Central memory CD8-positive, alpha-beta T cell (primary cell): ENCODE measurements around the gene MCAT.
A peak's percentile ranks its signal among the peaks of the same experiment; 100 is the strongest.

ENCODE experiments used
- ATAC-seq: fragments of 150-1000 bp; cut with Tn5 transposase; replicated peaks from 2 replicates; pipeline ENCODE4 v1.10.0; 2022; ENCODE audit warnings: mild to moderate bottlenecking, moderate FRiP score, moderate number of reproducible peaks; ENCODE audit not compliant: poor library complexity, severe bottlenecking; ENCODE audit errors: extremely low read depth
- DNase-seq, 2 donors: peaks; one replicate each; pipeline ENCODE4 v3.0.0; 2021; ENCODE audit warnings: low spot score in 2 of 2
- H3K27ac Mint-ChIP-seq: one replicate; pipeline ENCODE4 v1.8.0; 2022; ENCODE audit warnings: low read depth, mild to moderate bottlenecking, moderate library complexity, mixed read lengths
- H3K27me3 Mint-ChIP-seq: one replicate; pipeline ENCODE4 v1.8.0; 2022; ENCODE audit warnings: mixed read lengths
- H3K36me3 Mint-ChIP-seq: one replicate; pipeline ENCODE4 v1.8.0; 2022; ENCODE audit warnings: mild to moderate bottlenecking, moderate library complexity, mixed read lengths; ENCODE audit not compliant: insufficient read depth
- H3K4me1 Mint-ChIP-seq: one replicate; pipeline ENCODE4 v1.8.0; 2022; ENCODE audit warnings: mixed read lengths
- H3K4me3 Mint-ChIP-seq: one replicate; pipeline ENCODE4 v1.8.0; 2022; ENCODE audit warnings: mild to moderate bottlenecking, moderate library complexity, mixed read lengths
- H3K9me3 Mint-ChIP-seq: one replicate; pipeline ENCODE4 v1.8.0; 2022; ENCODE audit warnings: mixed read lengths

MCAT gene

DNA sequence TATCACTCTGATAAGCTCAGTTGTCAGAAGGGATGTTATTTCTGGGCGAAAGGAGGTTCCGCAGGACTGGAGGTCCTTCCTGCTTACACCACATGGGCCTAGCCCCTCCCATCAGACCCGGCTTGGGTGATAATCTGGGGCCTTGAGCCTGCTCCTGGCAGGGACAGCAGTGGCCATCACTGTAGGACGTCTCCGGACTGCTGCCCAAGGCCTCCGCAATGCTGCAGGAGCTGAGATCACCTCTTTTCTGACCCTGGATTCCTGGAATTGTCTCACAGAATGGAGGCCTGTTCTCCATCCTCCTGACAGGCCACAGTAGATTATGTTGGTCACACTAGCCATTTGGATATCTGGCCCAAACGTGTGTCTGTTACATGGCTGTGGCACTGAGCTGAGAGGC lies 41.9 kb downstream of the MCAT start:
- peaks cover 7% of the 10 kb centered on the region for H3K4me1 Mint-ChIP-seq
- DNase-seq = no peak
- H3K27me3 Mint-ChIP-seq = no peaks in the 10 kb centered on the region
- H3K36me3 Mint-ChIP-seq = peaks cover 3% of the 10 kb centered on the region
- H3K9me3 Mint-ChIP-seq = no peaks in the 10 kb centered on the region
- no peak overlapping the region for H3K27ac Mint-ChIP-seq
- ATAC-seq = no peak
- no peak overlapping the region for H3K4me3 Mint-ChIP-seq

DNA sequence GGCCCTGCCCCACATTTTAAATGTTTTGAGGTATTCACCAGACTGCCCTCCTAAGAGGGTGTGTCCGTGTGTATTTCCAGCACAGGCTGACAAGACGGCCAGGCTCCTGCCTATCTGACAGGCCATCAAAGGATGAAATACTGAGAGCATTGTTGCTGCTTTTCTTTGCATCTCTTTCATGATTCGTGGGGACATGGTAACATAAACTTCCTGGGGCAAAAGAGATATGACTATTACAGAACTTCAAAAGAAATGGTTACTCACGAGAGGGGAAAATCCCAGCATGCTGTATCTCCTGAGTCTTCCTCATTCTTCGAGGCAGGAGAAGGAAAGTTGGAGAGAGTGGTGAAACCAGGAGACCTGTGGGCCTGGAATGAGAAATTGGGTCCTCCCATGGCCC lies 43.0 kb downstream of the MCAT start:
- no peak for ATAC-seq
- H3K9me3 Mint-ChIP-seq = peaks cover 6% of the 10 kb centered on the region
- H3K27me3 Mint-ChIP-seq = no peaks in the 10 kb centered on the region
- H3K36me3 Mint-ChIP-seq = peaks cover 3% of the 10 kb centered on the region
- H3K4me3 Mint-ChIP-seq = no peak overlapping the region
- H3K27ac Mint-ChIP-seq = no peak overlapping the region
- peaks cover 7% of the 10 kb centered on the region for H3K4me1 Mint-ChIP-seq
- DNase-seq = no peak

DNA sequence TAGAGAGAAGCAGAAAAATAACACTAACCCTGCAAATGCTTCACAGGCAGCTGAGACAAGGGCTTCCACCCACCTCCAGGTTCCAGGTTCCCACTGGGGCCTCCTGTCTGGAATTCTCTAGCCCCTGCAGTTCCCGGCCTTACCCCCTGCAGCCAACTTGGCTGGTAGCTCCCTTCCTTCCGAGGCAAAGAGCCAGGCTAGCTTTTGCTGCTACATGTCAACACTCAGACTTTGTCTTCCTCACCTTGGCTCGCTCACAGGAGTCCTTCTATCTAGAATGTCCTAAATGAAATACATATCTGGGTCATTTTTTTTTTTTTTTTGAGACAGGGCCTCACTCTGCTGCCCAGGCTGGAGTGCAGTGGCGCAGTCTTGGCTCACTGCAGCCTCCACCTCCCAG lies 44.1 kb downstream of the MCAT start:
- Mint-ChIP-seq H3K27me3 (no peaks in the 10 kb centered on the region), H3K36me3 (peaks cover 3% of the 10 kb centered on the region), H3K27ac (no peak overlapping the region), H3K4me1 (peaks cover 6% of the 10 kb centered on the region), H3K9me3 (peaks cover 6% of the 10 kb centered on the region), H3K4me3 (no peak overlapping the region)
- DNase-seq (no peak), ATAC-seq (no peak)

DNA sequence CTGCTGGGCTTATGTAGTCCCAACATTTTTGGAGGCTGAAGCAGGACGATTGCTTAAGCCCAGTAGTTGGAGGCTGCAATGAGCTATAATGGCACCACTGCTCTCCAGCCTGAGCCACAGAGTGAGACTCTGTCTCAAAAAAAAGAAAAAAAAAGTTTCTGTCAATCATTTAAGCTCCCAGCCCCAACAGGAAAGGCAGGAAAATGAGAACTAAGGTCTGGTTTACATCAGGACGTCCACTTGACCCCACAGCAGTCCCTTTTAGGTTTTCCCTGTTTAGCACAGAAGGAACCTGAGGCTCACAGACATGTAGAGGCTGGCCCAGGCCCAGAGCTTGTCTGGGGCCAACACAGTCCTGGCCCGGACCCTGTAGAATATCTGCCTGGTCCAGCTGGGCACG lies 44.8 kb downstream of the MCAT start:
- Mint-ChIP-seq H3K4me1 (no peaks in the 10 kb centered on the region), H3K27ac (no peak overlapping the region), H3K27me3 (no peaks in the 10 kb centered on the region), H3K9me3 (peaks cover 6% of the 10 kb centered on the region), H3K4me3 (no peak overlapping the region), H3K36me3 (peaks cover 3% of the 10 kb centered on the region)
- DNase-seq (no peak), ATAC-seq (no peak)

DNA sequence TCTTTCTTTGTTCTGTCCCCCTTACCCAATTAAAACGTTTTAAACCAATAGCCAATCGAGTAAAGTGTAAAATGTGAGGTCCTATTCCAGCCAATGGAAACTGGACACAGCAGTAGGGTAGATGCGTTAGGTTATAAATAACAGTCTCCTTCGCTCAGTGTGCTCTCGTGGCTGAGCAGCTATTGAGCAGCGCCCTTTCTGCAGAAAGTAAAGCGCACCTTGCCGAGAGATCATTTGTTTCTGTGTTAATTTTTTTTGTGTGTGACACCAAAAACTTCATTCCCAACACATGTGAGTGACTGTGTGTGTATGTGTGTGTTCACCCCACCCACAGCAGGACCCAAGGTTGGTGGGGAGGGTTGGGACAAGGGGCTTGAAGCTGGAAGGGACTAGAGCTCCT lies 46.8 kb downstream of the MCAT start:
- Mint-ChIP-seq H3K36me3 (peaks cover 3% of the 10 kb centered on the region), H3K4me1 (no peaks in the 10 kb centered on the region), H3K9me3 (peaks cover 6% of the 10 kb centered on the region), H3K27me3 (no peaks in the 10 kb centered on the region), H3K27ac (no peak overlapping the region), H3K4me3 (no peak overlapping the region)
- DNase-seq = no peak
- no peak for ATAC-seq

DNA sequence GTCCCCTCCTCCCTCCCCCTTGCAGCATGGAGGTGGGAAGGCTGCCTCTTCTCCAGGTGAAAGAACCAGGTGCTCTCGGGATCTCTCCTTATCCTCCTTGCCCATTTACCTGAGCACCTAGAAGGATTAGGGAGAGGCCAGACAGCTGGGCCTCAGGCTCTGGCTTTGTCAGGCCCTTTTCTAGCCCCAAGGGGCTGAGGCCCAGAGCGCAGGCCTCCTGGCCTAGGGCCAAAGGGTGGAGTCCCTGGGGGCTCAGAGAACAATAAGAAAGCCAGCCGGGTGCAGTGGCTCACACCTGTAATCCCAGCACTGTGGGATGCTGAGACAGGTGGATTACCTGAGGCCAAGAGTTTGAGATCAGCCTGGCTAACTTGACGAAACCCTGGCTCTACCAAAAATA lies 48.6 kb downstream of the MCAT start:
- Mint-ChIP-seq H3K9me3 (peaks cover 6% of the 10 kb centered on the region), H3K4me3 (no peak overlapping the region), H3K36me3 (peaks cover 3% of the 10 kb centered on the region), H3K27ac (no peak overlapping the region), H3K4me1 (no peaks in the 10 kb centered on the region), H3K27me3 (no peaks in the 10 kb centered on the region)
- DNase-seq = no peak
- ATAC-seq = no peak

DNA sequence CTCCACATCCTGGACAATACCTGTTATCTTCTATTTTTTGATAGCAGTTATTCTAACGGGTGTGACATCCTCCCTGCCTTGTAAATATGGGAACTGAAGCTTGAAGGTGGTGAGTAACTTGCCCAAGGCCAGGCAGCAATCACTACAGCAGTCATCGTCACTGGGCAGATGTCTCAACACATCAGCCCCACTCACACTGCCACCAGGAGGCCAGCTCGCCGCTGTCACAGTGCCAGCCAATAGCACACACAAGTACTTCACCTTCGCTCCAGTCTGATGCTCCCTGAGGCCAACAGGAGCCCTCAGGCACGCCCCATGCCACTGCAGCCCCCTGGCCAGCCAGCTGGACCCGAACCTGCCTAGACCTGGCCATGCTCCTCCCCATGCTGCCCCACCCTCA lies 49.1 kb downstream of the MCAT start:
- no peak for ATAC-seq
- DNase-seq = no peak
- H3K27ac Mint-ChIP-seq = no peak overlapping the region
- H3K4me3 Mint-ChIP-seq = no peak overlapping the region
- H3K4me1 Mint-ChIP-seq = no peaks in the 10 kb centered on the region
- no peaks in the 10 kb centered on the region for H3K27me3 Mint-ChIP-seq
- peaks cover 8% of the 10 kb centered on the region for H3K36me3 Mint-ChIP-seq
- peaks cover 6% of the 10 kb centered on the region for H3K9me3 Mint-ChIP-seq

DNA sequence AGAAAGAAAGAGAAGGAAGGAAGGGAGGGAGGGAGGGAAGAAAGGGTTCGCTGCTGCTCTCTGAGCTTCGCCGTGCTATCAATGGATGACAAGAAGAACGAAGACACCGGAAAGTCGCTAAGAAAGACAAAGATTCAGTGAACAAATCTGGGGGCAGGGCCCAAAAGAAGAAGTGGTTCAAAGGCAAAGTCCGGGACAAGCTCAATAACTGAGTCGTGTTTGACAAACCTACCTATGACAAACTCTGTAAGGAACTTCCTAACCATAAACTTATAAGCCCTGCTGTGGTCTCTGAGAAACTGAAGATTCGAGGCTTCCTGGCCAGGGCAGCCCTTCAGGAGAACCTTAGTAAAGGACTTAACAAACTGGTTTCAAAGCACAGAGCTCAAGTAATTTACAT lies 51.1 kb downstream of the MCAT start:
- DNase-seq = no peak
- Mint-ChIP-seq H3K36me3 (peaks cover 9% of the 10 kb centered on the region), H3K27me3 (no peaks in the 10 kb centered on the region), H3K9me3 (peaks cover 6% of the 10 kb centered on the region), H3K4me1 (peaks cover 8% of the 10 kb centered on the region), H3K27ac (no peak overlapping the region), H3K4me3 (no peak overlapping the region)
- ATAC-seq = no peak

DNA sequence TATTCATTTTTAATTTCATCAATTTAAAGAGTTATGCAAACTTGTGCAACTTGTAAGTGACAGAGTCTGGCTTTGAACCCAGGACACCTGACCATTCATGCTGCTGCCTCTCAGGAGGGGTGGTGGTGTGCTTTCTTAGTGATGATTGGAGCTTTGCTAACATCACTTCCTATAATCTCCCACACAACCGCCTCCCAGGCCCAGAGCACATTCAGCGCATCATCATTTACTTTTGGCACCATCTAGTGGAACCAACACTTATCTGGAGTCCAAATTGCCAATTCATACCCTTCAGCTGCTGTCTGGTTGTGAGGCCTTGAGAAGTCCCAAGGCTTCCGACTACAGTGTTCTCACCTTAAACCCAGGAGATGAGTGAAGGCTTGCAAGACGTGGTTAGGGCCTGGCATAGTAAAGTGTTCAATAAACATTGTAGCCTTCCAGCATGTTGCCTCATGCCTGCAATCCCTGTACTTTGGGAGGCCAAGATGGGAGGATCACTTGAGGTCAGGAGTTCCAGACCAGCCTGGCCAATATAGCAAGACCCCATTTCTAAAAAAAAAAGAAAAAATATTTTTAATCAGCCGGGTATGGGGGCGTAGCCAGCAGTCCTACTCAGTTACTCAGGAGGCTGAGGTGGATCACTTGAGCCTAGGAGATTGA lies 52.9 kb downstream of the MCAT start:
- H3K9me3 Mint-ChIP-seq = peaks cover under 1% of the 10 kb centered on the region
- H3K27ac Mint-ChIP-seq = no peak overlapping the region
- ATAC-seq (no peak), DNase-seq (peak in 1 of 2 donors; percentile 19)
- peaks cover 26% of the 10 kb centered on the region for H3K4me1 Mint-ChIP-seq
- peaks cover 8% of the 10 kb centered on the region for H3K36me3 Mint-ChIP-seq
- H3K4me3 Mint-ChIP-seq = peak overlapping the region; percentile 81
- no peaks in the 10 kb centered on the region for H3K27me3 Mint-ChIP-seq

DNA sequence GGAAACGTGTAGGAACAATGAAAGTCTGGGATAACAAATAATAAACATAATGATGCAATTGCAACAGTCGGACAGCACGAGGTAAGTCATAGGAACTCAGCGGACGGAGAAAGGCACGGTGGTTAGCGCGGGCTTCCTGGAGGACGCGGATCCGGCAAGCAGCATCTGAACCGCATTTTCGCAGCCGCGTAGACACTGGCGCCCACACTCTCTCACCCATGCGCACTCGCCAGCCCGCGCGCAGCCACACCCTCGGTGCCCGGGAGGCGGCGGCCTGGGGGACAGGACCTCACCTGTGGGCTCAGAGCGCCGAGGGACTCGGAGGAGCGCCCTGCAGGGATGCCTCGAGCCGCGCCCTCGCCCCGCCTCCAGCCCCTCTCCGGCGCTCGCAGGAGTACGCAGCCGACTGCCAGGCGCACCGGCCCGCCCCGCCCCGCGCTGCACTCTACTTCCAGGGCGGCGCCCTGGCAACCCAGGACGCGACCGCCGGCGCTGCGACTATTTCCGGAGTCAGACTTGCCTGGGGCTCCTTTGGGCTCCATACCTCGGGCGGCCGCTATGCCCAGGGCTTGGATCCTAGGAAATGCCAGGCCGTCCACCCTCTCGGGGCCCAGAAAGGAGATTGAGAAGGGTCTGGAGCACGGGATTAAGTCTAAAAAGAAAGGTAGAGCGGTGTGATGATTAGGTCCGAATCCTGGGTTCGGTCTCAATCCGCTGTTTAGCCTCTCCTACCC lies 54.0 kb downstream of the MCAT start, which contains the start of gene TTLL1:
Gene TTLL1 (minus strand): TSS at position 408 of the 734 bp plus-strand sequence. CDS start 13,805 bp downstream, outside the sequence.
- Mint-ChIP-seq H3K27me3 (no peaks in the 10 kb centered on the region), H3K4me1 (peaks cover 27% of the 10 kb centered on the region), H3K4me3 (peak within 1 kb of the TSS; percentile 81), H3K36me3 (peaks cover 8% of the 10 kb centered on the region), H3K27ac (peak within 1 kb of the TSS; percentile 77), H3K9me3 (no peaks in the 10 kb centered on the region)
- peak; percentile 75 for ATAC-seq
- DNase-seq = peak; percentile 74 to 77

DNA sequence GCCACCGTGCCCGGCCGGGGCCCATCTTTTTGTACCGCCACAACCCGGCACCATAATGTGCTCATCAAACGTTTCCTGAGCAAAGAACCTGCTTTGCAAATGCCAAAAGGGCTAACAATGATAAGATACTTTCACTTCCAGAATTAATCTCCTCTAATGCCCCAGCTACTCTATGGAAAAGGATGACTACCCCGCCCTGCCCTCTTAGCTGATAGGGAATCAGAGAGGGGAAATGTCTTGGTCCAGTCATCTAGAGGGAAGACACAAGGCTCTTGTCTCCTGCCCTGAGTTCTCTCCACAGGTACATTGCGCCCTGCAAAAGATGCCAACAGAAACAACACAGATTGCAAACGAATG lies 54.6 kb downstream of the MCAT start:
- Mint-ChIP-seq H3K9me3 (no peaks in the 10 kb centered on the region), H3K4me1 (peaks cover 27% of the 10 kb centered on the region), H3K27ac (peak overlapping the region; percentile 77), H3K27me3 (no peaks in the 10 kb centered on the region), H3K4me3 (peak overlapping the region; percentile 81), H3K36me3 (peaks cover 8% of the 10 kb centered on the region)
- no peak for DNase-seq
- no peak for ATAC-seq

DNA sequence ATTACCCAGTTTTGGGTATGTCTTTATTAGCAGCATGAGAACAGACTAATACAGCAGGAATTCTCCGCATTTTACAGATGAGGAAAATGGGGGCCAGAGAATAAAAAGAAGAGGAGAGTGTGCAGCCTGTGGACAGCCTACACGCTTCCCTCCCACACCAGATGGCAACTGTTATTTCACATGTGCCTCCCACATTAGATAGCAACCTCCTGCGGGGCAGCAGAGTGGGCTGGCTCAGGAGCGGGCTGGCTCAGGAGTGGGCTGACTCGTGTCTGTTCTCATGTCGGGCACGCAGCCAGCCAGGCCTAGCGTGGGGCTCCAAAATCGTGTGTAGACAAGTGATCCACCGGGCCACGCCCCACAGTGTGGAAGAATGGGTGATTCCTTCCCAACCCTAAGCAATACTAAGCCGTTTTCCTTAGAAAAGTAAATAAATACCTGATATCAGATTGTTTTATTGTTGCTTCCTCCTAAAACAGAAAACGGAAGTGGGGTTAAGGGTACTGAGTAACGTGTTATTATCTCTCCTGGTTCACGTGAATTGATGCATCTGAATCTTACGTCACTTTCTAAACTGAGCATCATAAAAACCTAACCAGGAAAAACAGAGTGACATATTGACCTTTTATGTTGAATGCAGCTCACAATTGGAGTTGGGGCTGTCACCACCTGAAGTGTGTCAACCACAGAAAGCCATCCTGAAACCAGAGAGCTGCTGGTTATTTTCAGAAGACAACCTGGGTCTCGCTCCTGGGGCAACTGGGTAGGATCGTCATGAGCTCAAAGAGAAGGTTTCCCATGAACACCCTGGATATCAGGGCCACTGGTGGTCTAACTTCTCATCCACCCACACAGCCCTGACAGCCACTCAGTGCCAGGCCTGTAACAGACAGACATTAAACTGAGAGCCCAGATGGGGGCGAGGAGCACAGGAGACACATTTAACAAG lies 57.3 kb downstream of the MCAT start:
- Mint-ChIP-seq H3K9me3 (no peaks in the 10 kb centered on the region), H3K4me1 (peaks cover 27% of the 10 kb centered on the region), H3K27ac (peak overlapping the region; percentile 92), H3K4me3 (peak overlapping the region; percentile 64), H3K36me3 (peaks cover 8% of the 10 kb centered on the region), H3K27me3 (no peaks in the 10 kb centered on the region)
- peak in 1 of 2 donors; percentile 57 for DNase-seq
- ATAC-seq = peak; percentile 62
